HG02840 (cell line): ENCODE measurements around the gene ETV6.

Experiments
- ATAC-seq: cut with Tn5 transposase; IDR thresholded peaks from one replicate; pipeline ENCODE4 v1.9.1; 2021; ENCODE audit warnings: mild to moderate bottlenecking, moderate library complexity, moderate number of reproducible peaks; ENCODE audit not compliant: unreplicated experiment, low FRiP score

The ETV6 gene

GRCh38 chr12:11753826-11754225, 104.4 kb downstream of the ETV6 start:
- no peak for ATAC-seq

- ATAC-seq = no peak
These were observed 104.8 kb downstream of the ETV6 start for GRCh38 chr12:11754256-11754655.

GRCh38 chr12:11755302-11755930, 105.9 kb downstream of the ETV6 start:
- ATAC-seq = no peak

- ATAC-seq = no peak
These were observed 106.5 kb downstream of the ETV6 start for GRCh38 chr12:11756022-11756421.

- no peak for ATAC-seq
These were observed 107.0 kb downstream of the ETV6 start for GRCh38 chr12:11756523-11756922.

- ATAC-seq = no peak
These were observed 107.6 kb downstream of the ETV6 start for GRCh38 chr12:11757095-11757494.

- ATAC-seq = no peak
These were observed 108.1 kb downstream of the ETV6 start for GRCh38 chr12:11757531-11757930.

GRCh38 chr12:11758087-11758486, 108.6 kb downstream of the ETV6 start:
- no peak for ATAC-seq

- no peak for ATAC-seq
These were observed 109.3 kb downstream of the ETV6 start for GRCh38 chr12:11758510-11759493.

- ATAC-seq = no peak
These were observed 110.0 kb downstream of the ETV6 start for GRCh38 chr12:11759494-11759878.

GRCh38 chr12:11759899-11760298, 110.4 kb downstream of the ETV6 start:
- no peak for ATAC-seq

GRCh38 chr12:11761869-11762567, 112.5 kb downstream of the ETV6 start:
- peak; percentile 46 for ATAC-seq

GRCh38 chr12:11762723-11763326, 113.4 kb downstream of the ETV6 start:
- ATAC-seq = no peak

- no peak for ATAC-seq
These were observed 114.5 kb downstream of the ETV6 start for GRCh38 chr12:11763760-11764520.

- ATAC-seq = no peak
These were observed 115.4 kb downstream of the ETV6 start for GRCh38 chr12:11764837-11765236.

GRCh38 chr12:11765421-11765816, 115.9 kb downstream of the ETV6 start:
- no peak for ATAC-seq

GRCh38 chr12:11765817-11766794, 116.6 kb downstream of the ETV6 start:
- ATAC-seq = peak; percentile 55

- no peak for ATAC-seq
These were observed 117.7 kb downstream of the ETV6 start for GRCh38 chr12:11767029-11767724.
